Kidney epithelial cell (primary cell): ENCODE measurements around the gene RHOH. TPM values are rescaled to one million over a fixed set of nuclear protein-coding genes. Genes with fewer than 3 reads are reported as not detected.

ENCODE experiments used
- DNase-seq: peaks from one replicate; pipeline ENCODE4 v3.0.0-alpha.2; 2010; ENCODE audit warnings: low read depth
- H3K27me3 ChIP-seq: 2 replicates; pipeline ENCODE4 v1.6.0; 2011; ENCODE audit warnings: low read length; ENCODE audit not compliant: control insufficient read depth, insufficient read depth
- H3K36me3 ChIP-seq: 2 replicates; pipeline ENCODE4 v1.5.1; 2011; ENCODE audit warnings: low read length; ENCODE audit not compliant: control insufficient read depth, insufficient read depth
- H3K4me3 ChIP-seq: 2 replicates; pipeline ENCODE4 v1.5.1; 2011; ENCODE audit warnings: low read depth, mild to moderate bottlenecking, control low read depth, low read length
- total RNA-seq: library from RNA; depleted of rRNA; stranded (reverse); fragments of >200 nt; gene quantifications from 2 replicates; pipeline ENCODE4 v1.2.3, GENCODE V29; 2015
- TF ChIP-seq, protein P1 (sequence below): IDR thresholded peaks from 2 replicates; pipeline ENCODE4 v1.5.1; 2011; ENCODE audit warnings: mild to moderate bottlenecking, moderate library complexity, low read length, control low read depth, inconsistent platforms; ENCODE audit not compliant: insufficient read depth, poor library complexity, severe bottlenecking

Gene RHOH
- total RNA-seq, 1 donor from 2014 or later, result not detected

GRCh38 chr4:40231316-40231863 is 34.6 kb downstream of the RHOH start:
- H3K4me3 ChIP-seq, result no peak overlapping the region
- H3K36me3 ChIP-seq, result no peaks in the 10 kb centered on the region
- TF ChIP-seq, protein P1, sequence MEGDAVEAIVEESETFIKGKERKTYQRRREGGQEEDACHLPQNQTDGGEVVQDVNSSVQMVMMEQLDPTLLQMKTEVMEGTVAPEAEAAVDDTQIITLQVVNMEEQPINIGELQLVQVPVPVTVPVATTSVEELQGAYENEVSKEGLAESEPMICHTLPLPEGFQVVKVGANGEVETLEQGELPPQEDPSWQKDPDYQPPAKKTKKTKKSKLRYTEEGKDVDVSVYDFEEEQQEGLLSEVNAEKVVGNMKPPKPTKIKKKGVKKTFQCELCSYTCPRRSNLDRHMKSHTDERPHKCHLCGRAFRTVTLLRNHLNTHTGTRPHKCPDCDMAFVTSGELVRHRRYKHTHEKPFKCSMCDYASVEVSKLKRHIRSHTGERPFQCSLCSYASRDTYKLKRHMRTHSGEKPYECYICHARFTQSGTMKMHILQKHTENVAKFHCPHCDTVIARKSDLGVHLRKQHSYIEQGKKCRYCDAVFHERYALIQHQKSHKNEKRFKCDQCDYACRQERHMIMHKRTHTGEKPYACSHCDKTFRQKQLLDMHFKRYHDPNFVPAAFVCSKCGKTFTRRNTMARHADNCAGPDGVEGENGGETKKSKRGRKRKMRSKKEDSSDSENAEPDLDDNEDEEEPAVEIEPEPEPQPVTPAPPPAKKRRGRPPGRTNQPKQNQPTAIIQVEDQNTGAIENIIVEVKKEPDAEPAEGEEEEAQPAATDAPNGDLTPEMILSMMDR, result no peak
- no peaks in the 10 kb centered on the region for H3K27me3 ChIP-seq
- no peak for DNase-seq

DNA sequence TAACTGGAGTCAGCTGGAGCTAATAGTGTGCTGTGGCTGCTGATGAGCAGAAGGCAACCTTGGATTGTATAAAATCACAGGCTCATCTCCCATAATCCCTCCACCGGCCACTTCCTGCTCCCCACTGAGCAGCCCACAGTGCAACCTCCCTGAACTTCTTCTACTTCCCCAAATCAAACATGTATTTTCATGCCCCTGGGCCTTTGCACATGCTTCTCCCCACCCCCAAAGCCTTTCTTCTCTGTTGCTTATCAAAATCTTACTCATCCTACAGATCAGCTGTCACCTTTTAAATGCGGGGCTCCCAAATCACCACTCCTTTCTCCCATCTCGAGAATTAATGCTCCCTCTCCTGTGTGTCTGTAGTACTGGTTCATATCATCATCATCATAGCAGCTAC is 35.8 kb downstream of the RHOH start:
- H3K36me3 ChIP-seq, result no peaks in the 10 kb centered on the region
- TF ChIP-seq, protein P1, result no peak
- no peak for DNase-seq
- no peaks in the 10 kb centered on the region for H3K27me3 ChIP-seq
- H3K4me3 ChIP-seq, result no peak overlapping the region

GRCh38 chr4:40233227-40233626 is 36.4 kb downstream of the RHOH start:
- Histone ChIP-seq H3K27me3 (no peaks in the 10 kb centered on the region), H3K36me3 (no peaks in the 10 kb centered on the region), H3K4me3 (no peak overlapping the region)
- DNase-seq, result no peak
- TF ChIP-seq, protein P1, result no peak

DNA sequence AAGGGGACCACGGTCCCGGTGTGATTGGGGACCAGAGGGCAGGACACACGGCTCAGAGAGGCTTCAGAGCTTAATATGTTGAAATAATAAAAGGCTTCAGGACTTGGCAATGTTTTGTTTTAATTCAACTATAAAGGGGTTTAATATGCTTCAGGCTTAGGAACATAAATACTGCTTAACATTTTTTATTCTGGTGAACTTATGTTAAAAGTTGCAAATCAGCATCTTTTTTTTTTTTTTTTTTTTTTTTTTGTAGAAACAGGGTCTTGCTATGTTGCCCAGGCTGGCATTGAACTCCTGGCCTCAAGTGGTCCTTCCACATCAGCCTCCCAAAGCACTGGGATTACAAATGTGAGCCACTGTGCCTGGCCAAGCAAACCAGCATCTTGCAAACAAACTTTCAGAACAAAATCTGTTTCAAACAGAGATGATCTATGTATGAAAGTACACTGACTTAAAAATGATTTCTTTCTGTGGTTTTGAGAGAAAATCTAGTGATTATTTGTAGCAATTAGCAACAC is 37.7 kb downstream of the RHOH start:
- DNase-seq, result no peak
- Histone ChIP-seq H3K36me3 (no peaks in the 10 kb centered on the region), H3K4me3 (no peak overlapping the region), H3K27me3 (no peaks in the 10 kb centered on the region)
- TF ChIP-seq, protein P1, result no peak

DNA sequence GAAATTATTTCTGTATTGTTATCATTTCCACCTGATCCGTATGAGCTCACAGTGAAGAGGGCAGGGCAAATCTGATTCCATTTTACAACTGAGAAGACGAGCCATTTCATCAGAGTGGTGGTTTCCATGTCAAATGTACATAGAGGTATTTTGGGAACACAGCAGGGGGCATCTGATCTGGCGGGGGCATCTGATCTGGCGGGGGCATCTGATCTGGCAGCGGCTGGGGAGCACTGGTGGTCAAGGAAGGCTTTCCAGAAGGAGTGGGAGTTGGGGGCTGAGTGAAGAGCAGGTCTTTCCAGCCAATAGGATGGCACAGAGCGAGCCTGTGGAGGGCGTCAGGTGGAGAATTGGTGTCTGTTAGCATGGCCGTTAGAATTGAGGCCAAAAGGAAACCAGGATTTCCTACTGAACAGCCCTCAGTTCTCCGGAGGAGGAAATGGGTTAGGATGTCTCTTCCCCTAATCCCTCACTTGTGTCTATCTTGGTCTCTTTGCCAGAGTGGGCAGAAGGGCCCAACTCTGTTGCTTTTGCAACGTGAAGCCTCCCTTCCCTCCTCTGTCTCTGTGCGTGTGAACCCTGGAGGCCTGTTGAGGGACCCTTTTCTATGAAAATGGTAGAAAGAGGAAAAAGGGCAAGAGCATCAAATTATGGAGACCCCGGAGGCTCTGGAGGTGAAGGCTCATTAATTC is 41.3 kb downstream of the RHOH start:
- no peak for DNase-seq
- Histone ChIP-seq H3K4me3 (no peak overlapping the region), H3K27me3 (no peaks in the 10 kb centered on the region), H3K36me3 (no peaks in the 10 kb centered on the region)
- TF ChIP-seq, protein P1, result no peak
